GM12891 (cell line): Measurements from ENCODE around the gene CYGB. TPM values are rescaled to one million over a fixed set of nuclear protein-coding genes. Genes with fewer than 3 reads are reported as not detected.

Experiments used
- DNase-seq: peaks from one replicate; pipeline ENCODE4 v3.0.0; 2011; ENCODE audit warnings: low spot score; ENCODE audit not compliant: insufficient read length
- FAIRE-seq: peaks from 2 replicates; lab custom pipeline; 2011; peaks lifted over from hg19 to GRCh38; lab: Jason Lieb, UNC
- PAX5 ChIP-seq: IDR thresholded peaks from 2 replicates; pipeline ENCODE4 v1.6.1; 2011; ENCODE audit warnings: low read length, moderate library complexity, mild to moderate bottlenecking; ENCODE audit not compliant: insufficient read depth, severe bottlenecking
- POLR2A ChIP-seq: IDR thresholded peaks from 2 replicates; pipeline ENCODE4 v1.6.1; 2011; ENCODE audit warnings: low read depth, low read length, control low read depth
- POLR2AphosphoS5 ChIP-seq: IDR thresholded peaks from 2 replicates; pipeline ENCODE4 v1.6.1; 2011; ENCODE audit warnings: low read depth, low read length, control low read depth
- POU2F2 ChIP-seq: IDR thresholded peaks from 2 replicates; pipeline ENCODE4 v1.6.1; 2011; ENCODE audit warnings: low read depth, mild to moderate bottlenecking, control low read depth, low read length, moderate library complexity
- SPI1 ChIP-seq: IDR thresholded peaks from 2 replicates; pipeline ENCODE4 v1.6.1; 2011; ENCODE audit warnings: low read depth, low read length, control low read depth
- TAF1 ChIP-seq: IDR thresholded peaks from 2 replicates; pipeline ENCODE4 v1.6.1; 2011; ENCODE audit warnings: low read depth, low read length, control low read depth
- polyA plus RNA-seq: library from polyadenylated mRNA; unstranded; fragments of >200 nt; gene quantifications from one replicate; pipeline ENCODE4 v1.2.1, GENCODE V29; 2012; ENCODE audit warnings: low read depth, missing spikeins, inconsistent platforms; ENCODE audit not compliant: missing spikeins

Gene CYGB
- not detected for polyA plus RNA-seq

DNA sequence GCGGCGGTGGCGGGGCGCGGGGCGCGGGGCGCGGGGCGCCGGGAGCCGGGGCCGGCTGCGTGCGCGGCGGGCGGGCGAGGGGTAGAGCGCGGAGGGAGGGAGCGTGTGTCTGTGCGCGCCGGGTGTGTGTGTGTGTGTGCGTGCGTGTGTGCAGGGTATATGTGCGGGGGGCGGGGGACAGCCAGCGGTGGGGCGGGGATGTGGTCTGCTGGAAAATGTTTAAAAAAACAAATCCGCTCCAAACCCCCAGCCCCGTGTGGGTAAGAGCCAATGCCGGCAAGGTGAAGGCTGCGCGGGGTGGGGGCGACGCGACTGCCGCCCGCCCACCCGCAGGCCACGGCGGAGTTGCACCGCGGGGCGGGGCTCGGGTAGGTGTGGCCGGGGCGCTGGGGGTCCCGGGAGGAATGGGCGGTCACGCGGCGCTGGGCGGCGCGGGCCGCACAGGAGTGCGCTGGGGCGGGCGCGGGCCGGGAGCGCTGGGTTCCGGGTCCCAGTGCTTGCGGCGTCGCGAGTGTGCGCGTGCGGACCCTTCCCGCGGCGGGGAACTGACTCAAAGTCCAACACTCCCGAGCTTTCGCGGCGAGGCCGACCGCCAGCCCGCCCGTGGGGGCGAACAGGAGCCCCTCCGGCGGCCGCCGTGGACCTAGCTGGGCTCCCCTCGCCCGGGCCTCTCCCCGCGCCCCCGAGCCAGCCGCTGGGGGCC, at the start of gene CYGB:
Gene CYGB (minus strand): TSS at position 132 of the 703 bp plus-strand sequence. CDS start 167 bp downstream, outside the sequence.
- no peak for DNase-seq
- TF ChIP-seq PAX5 (no peak), SPI1 (no peak), TAF1 (no peak), POLR2A (no peak), POLR2AphosphoS5 (no peak), POU2F2 (no peak)
- no peak for FAIRE-seq

DNA sequence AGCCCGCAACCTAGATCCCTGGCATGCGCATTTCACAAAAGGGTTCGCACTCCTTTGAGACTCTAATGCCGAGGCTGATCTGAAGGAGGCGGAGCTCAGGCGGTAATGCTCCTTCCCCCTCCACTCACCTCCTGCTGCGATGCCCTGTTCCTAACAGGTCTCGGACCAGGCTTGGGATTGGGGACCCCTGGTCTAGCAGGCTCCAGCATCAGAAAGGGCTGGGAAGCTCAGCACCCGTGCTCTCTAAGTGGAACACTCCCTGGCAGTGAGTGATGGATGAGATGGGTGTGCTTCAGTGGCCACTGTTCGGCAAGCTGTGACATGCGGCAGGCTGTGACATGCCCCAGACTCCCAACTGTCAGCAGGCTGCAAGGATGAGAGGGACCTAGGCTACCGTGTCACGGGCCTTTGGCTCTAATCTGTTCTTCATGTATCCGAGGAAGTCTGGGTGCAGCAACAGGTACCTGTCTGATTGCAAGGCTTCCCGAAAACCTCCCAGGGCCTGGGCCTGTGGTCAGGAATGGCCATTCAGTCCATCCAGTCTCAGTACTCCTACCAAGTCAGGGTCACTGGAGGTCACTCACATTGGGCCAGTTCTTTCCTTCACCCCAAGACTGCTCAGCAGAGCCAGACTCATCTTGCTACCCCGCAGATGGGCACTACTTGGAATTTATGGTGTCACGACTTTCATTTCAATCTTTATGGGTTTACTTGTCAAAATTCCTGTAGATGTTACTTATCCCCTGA, 49.4 kb upstream of the CYGB start:
- TF ChIP-seq POLR2AphosphoS5 = no peak
- no peak for TF ChIP-seq POU2F2
- TF ChIP-seq POLR2A = no peak
- no peak for TF ChIP-seq TAF1
- TF ChIP-seq PAX5 = no peak
- no peak for TF ChIP-seq SPI1
- no peak for DNase-seq
- FAIRE-seq = peak; percentile 38

DNA sequence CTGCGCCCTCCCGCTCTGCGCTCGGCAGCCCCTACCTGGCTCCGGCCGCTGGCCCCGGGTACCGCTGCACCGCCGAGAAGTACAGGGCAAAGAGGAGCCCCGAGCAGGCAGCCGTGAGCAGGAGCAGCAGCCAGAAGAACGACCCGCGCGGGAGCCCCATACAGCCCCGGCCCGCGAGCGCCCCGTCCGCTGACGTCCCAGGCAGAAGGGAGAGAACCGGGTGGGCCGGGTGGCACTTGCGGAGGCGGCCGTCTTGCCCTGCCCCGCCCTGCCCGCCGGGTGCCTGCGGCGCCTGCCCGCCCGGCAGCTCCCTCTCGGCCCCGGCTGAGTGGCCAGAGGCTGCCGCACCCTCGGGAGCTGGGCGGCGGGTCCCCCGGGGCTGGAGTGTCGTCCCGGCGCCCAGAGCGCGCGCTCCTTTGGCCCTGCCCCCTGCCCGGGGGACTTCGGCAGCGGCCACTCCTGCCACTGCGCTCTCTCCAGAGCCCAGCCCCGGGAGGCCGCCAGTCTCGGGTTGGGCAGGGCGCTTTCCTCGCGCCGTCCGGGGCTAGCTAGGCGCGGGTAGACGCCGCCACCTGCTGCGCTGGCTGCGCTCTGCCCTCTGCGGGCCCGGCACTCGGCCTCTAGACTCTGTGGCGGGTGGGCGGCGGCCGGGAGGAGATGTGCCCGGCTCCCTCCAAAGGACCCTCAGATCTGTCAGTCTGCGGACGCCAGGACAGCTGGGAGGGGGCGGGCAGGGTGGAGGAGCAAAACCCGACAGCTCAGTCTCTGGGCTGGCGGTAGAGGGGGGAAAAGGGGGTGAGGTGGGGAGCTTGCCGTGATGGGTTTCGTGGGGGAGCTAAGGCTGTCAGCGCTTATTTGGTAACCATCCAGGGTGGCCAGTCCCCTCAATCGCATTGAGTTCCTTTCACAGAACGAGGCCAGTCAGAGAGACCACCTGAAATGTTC, 48.4 kb upstream of the CYGB start, which contains the start of gene ST6GALNAC2:
Gene ST6GALNAC2 (minus strand): TSS at position 212 of the 945 bp plus-strand sequence. CDS start 52 bp downstream, at position 160.
- TF ChIP-seq POU2F2 (no peak), PAX5 (no peak), POLR2AphosphoS5 (no peak), POLR2A (no peak), TAF1 (no peak), SPI1 (no peak)
- no peak for DNase-seq
- no peak for FAIRE-seq

DNA sequence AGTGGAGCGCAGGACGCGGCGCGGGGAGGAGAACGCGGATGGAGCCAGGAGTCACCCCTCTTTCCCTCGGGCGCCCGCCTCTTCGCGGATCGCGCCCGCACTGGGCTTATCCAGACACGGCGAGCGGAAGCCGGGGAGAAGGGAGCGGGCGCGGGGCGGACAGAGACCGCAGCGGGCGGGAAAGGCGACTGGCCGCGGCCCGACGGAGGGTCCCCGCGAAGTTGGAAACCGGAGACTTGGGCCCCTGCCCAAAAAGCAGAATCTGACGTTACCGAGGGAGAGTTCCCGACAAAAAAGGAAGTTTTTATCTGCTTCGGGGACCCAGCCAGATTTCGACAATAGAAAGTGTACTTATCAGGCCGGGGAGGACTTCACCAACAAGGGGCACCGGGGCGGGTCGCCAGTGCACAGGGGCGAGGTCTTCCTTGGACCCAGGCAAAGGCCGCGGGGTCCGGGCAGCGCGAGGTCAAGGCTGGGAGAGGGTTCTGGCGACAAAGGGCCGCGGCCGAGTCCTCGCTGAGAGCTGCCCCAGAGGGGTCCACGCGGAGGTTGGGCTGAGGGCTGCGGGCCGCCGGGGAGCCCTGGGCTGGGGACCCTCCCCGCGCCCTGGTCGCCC, 47.6 kb upstream of the CYGB start:
- TF ChIP-seq POU2F2 (no peak), TAF1 (no peak), PAX5 (no peak), POLR2A (no peak), SPI1 (no peak), POLR2AphosphoS5 (no peak)
- DNase-seq (no peak), FAIRE-seq (no peak)

DNA sequence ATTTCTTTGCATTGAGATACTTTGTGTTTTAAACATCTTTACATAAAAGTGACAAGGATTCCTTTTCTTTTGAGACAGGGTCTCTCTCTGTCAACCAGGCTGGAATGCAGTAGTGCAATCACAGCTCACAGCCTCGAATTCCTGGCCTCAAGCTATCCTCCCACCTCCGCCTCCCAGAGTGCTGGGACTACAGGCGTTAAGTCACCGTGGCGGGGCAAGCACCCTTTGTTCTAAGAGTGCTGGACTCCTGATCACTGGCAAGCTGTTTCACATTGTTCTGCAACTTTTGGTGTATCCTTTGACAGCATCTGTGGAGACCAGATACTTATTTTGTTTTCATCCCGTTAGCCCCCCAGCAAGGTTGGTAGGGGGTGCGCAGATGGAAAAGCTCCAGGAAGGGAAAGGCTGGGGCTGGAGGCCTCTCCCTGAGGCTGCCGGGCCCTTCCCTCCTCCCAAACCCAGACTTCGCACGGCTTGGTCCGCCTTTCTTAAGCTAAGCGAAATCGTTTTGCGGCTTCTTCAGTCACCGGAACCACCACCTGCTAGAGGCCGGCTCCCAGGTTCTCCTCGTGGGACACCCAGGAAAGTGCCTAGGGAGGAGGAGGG, 47.0 kb upstream of the CYGB start:
- FAIRE-seq = no peak
- TF ChIP-seq SPI1 (no peak), PAX5 (no peak), POU2F2 (no peak), POLR2AphosphoS5 (no peak), POLR2A (no peak), TAF1 (no peak)
- DNase-seq = no peak

DNA sequence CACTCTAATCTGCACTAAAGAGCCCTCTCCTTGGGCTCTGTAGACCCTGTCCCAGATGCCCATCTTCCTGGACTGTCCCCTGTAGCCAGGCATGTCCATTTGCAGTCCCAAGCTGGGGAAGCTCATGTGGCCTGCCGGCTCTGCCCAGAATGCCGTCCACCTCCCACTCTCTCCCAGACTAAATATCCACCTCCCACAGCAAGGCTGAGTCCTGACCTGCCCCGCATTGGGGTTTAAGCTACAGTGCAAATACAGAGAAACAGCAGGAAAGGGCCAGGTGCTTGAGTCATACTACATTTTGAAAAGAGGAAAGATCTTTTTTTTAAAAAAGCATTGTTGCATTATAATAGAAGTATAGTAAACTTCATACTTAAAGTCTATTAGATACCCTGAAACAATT, 45.2 kb upstream of the CYGB start:
- FAIRE-seq = no peak
- TF ChIP-seq POLR2A = no peak
- DNase-seq = no peak

DNA sequence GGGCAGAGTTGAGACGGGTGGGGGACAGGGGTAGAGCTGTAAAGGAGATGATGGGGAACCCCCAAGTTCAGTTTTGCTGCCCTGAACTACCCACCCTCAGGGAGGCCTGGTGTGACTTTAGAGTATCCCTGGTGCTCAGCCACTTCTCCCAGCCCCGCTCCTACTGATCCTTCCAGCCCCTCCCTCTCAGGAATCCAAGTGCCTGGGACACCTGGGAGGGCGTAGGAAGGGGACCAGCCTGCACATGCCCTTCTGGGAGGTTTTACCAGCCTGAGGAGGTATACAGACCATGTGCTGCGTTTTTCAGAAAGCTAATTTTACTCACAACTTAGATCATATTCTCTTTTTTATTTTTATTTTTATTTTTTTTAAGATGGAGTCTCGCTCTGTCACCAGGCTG, 44.0 kb upstream of the CYGB start:
- no peak for FAIRE-seq
- DNase-seq = no peak
- TF ChIP-seq SPI1 (no peak), PAX5 (no peak), POLR2AphosphoS5 (no peak), POLR2A (no peak), TAF1 (no peak), POU2F2 (no peak)

DNA sequence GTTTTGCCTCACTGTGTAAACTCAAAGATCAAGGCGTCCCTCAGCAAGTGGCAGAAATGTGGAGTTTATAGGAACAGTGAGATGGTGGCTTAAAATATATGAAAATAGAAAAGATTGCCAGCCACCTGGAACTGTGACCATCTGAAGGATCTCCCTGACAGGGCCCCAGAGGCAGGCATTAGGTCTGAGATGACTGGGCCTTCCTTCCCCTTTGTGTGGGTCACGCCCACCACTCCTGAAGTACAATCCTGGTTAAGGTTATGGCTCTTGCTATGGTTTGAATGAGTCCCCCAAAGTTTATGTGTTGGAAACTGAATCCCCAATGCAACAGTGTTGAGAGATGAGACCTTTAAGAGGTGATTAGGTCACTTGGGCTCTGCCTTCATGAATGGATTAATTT, 41.8 kb upstream of the CYGB start:
- DNase-seq = no peak
- FAIRE-seq = peak; percentile 76
- TF ChIP-seq POLR2A (no peak), POU2F2 (no peak), POLR2AphosphoS5 (no peak), SPI1 (no peak), TAF1 (no peak), PAX5 (no peak)
